ENCODE data around the gene RANGRF.

RANGRF gene

GRCh38 chr17:8315764-8316217, 27.3 kb downstream of the RANGRF start:
- DNase-seq, result no peak

GRCh38 chr17:8318010-8318935, 29.8 kb downstream of the RANGRF start:
- no peak for DNase-seq

GRCh38 chr17:8320262-8320661, 31.8 kb downstream of the RANGRF start:
- DNase-seq, result no peak

GRCh38 chr17:8320990-8321389, 32.5 kb downstream of the RANGRF start:
- peak; percentile 4 for DNase-seq

GRCh38 chr17:8322061-8322460, 33.6 kb downstream of the RANGRF start:
- DNase-seq, result no peak

- DNase-seq, result no peak
These were observed 35.7 kb downstream of the RANGRF start for GRCh38 chr17:8324132-8324531.

- DNase-seq, result no peak
These were observed 36.5 kb downstream of the RANGRF start for GRCh38 chr17:8324923-8325322.

- DNase-seq, result peak; percentile 36
These were observed 38.2 kb downstream of the RANGRF start for GRCh38 chr17:8326511-8327302.

GRCh38 chr17:8327303-8327649, 38.8 kb downstream of the RANGRF start:
- no peak for DNase-seq

- DNase-seq, result no peak
These were observed 43.7 kb downstream of the RANGRF start for GRCh38 chr17:8332128-8332527.

GRCh38 chr17:8332688-8333087, 44.2 kb downstream of the RANGRF start:
- DNase-seq, result no peak

- no peak for DNase-seq
These were observed 44.8 kb downstream of the RANGRF start for GRCh38 chr17:8333281-8333680.

GRCh38 chr17:8337802-8338752, 49.6 kb downstream of the RANGRF start:
- no peak for DNase-seq

- peak; percentile 36 for DNase-seq
These were observed 50.3 kb downstream of the RANGRF start for GRCh38 chr17:8338753-8339140.

GRCh38 chr17:8339540-8339939, 51.1 kb downstream of the RANGRF start, which contains the start of gene ODF4:
Gene ODF4 (plus strand): TSS chr17:8339840. CDS start chr17:8340052, 212 bp downstream.
- DNase-seq, result no peak
